ENCODE data around the gene CISD3. TPM values are rescaled to one million over a fixed set of nuclear protein-coding genes. Genes with fewer than 3 reads are reported as not detected.
A peak's percentile ranks its signal among the peaks of the same experiment; 100 is the strongest.

The CISD3 gene
- total and polyA plus RNA-seq, 4 donors = 4.5 to 152 (median 37.3) TPM

- Histone ChIP-seq H3K9me3 (ENCODE audit: control insufficient read depth in 4 of 4, low read length in 3 of 4) (no peaks in the 10 kb centered on the region), H3K9ac (ENCODE audit: low read depth in 1 of 2, low read length in 2 of 2) (peak overlapping the region; percentile 50 to 57), H3K27ac (ENCODE audit: low read depth in 1 of 2, low read length in 2 of 2) (peak overlapping the region; percentile 52 to 56), H3K36me3 (ENCODE audit: control insufficient read depth in 4 of 4, insufficient read depth in 3 of 4, low read depth in 1 of 4, low read length in 3 of 4) (peaks cover 0 to 6% (median 1%) of the 10 kb centered on the region in 4 donors), H3K27me3 (ENCODE audit: control insufficient read depth in 4 of 4, insufficient read depth in 4 of 4, low read length in 3 of 4) (no peaks in the 10 kb centered on the region), H3K4me3 (ENCODE audit: low read depth in 1 of 3, low read length in 3 of 3) (peak overlapping the region; percentile 57 to 95 (median 71)), H3K4me1 (ENCODE audit: control insufficient read depth in 4 of 4, insufficient read depth in 4 of 4, low read length in 3 of 4) (peaks cover 17 to 44% (median 33%) of the 10 kb centered on the region in 4 donors)
- no peak for DNase-seq (ENCODE audit: low spot score)
- TF ChIP-seq FOXA1 (IDR thresholded peaks at IDR 0.05) = no peak
- no peak for TF ChIP-seq GABPA (IDR thresholded peaks at IDR 0.05 in 1 of 2, conservative IDR thresholded peaks at IDR 0.05 in 1 of 2)
- TF ChIP-seq HNF4A (conservative IDR thresholded peaks at IDR 0.05) = no peak
- no peak for TF ChIP-seq ZBTB33 (IDR thresholded peaks at IDR 0.05)
- TF ChIP-seq ATF3 (IDR thresholded peaks at IDR 0.05) = no peak
- no peak for TF ChIP-seq NR2F2 (IDR thresholded peaks at IDR 0.05)
- TF ChIP-seq RAD21 (IDR thresholded peaks at IDR 0.05) = no peak
- TF ChIP-seq SP1 (IDR thresholded peaks at IDR 0.05) = no peak
- no peak for TF ChIP-seq RXRA (IDR thresholded peaks at IDR 0.05)
- no peak for TF ChIP-seq YY1 (IDR thresholded peaks at IDR 0.05)
- TF ChIP-seq FOXA2 (IDR thresholded peaks at IDR 0.05) = no peak
- 28% methylated on average over 14 of the region's 14 CpGs for WGBS
Observed at GRCh38 chr17:38729368-38729885, 714 bp upstream of the CISD3 start.

GRCh38 chr17:38730526-38731379, 612 bp downstream of the CISD3 start:
- H3K4me3 ChIP-seq (ENCODE audit: low read depth in 1 of 3, low read length in 3 of 3) = peak overlapping the region; percentile 87 to 98 (median 95)
- peak; percentile 78 for DNase-seq (ENCODE audit: low spot score)
- peak overlapping the region; percentile 98 for H3K27ac ChIP-seq (ENCODE audit: low read depth in 1 of 2, low read length in 2 of 2)
- H3K27me3 ChIP-seq (ENCODE audit: control insufficient read depth in 4 of 4, insufficient read depth in 4 of 4, low read length in 3 of 4) = no peaks in the 10 kb centered on the region
- H3K9ac ChIP-seq (ENCODE audit: low read depth in 1 of 2, low read length in 2 of 2) = peak overlapping the region; percentile 93 to 97
- H3K9me3 ChIP-seq (ENCODE audit: control insufficient read depth in 4 of 4, low read length in 3 of 4) = no peaks in the 10 kb centered on the region
- TF ChIP-seq GABPA (IDR thresholded peaks at IDR 0.05 in 1 of 2, conservative IDR thresholded peaks at IDR 0.05 in 1 of 2) (peak in 1 of 2 donors; percentile 59), NR2F2 (IDR thresholded peaks at IDR 0.05) (peak; percentile 56), RXRA (IDR thresholded peaks at IDR 0.05) (peak; percentile 72 to 81), FOXA2 (IDR thresholded peaks at IDR 0.05) (peak; percentile 15), MAX (IDR thresholded peaks at IDR 0.05) (peak; percentile 82), YY1 (IDR thresholded peaks at IDR 0.05) (peak; percentile 67), REST (IDR thresholded peaks at IDR 0.05) (peak; percentile 74), HNF4A (conservative IDR thresholded peaks at IDR 0.05) (peak; percentile 83 to 86), RAD21 (IDR thresholded peaks at IDR 0.05) (no peak), ZBTB33 (IDR thresholded peaks at IDR 0.05) (no peak), CTCF (IDR thresholded peaks at IDR 0.05; ENCODE audit: low read depth, low read length, missing input control) (no peak), HNF4G (IDR thresholded peaks at IDR 0.05) (peak; percentile 31), ATF3 (IDR thresholded peaks at IDR 0.05) (no peak), TAF1 (conservative IDR thresholded peaks at IDR 0.05) (peak; percentile 47), SP1 (IDR thresholded peaks at IDR 0.05) (peak; percentile 84), FOXA1 (IDR thresholded peaks at IDR 0.05) (no peak), EGR1 (IDR thresholded peaks at IDR 0.05; ENCODE audit: low read depth in 2 of 2) (peak in 1 of 2 donors; percentile 71)
- 8% methylated on average over 27 of the region's 27 CpGs for WGBS
- peaks cover 17 to 44% (median 33%) of the 10 kb centered on the region in 4 donors for H3K4me1 ChIP-seq (ENCODE audit: control insufficient read depth in 4 of 4, insufficient read depth in 4 of 4, low read length in 3 of 4)
- peaks cover 0 to 2% (median under 1%) of the 10 kb centered on the region in 4 donors for H3K36me3 ChIP-seq (ENCODE audit: control insufficient read depth in 4 of 4, insufficient read depth in 3 of 4, low read depth in 1 of 4, low read length in 3 of 4)

Data from liver (tissue), 9 donors.